Measurements from ENCODE around the gene BNIP3.

DNA sequence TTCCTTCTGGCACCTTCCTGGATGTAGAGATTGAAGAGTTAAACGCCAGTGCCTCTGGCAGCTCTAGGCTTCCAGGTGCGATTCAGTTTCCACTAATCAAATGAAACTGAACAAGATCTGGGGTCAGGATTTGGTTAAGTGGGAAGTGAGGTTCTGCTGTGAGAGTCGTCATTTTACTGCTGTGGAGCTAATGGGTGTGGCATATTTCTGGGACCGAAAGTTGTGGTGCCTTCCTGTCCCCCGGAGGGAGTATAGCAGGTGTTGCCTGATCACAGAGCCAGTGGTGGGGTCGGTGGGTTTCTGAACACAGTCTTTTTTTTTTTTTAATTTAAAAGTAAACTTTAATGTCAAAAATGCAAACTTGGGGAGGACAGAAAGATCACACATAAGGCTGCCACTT lies 47.0 kb upstream of the BNIP3 start:
- TF ChIP-seq, protein P1, sequence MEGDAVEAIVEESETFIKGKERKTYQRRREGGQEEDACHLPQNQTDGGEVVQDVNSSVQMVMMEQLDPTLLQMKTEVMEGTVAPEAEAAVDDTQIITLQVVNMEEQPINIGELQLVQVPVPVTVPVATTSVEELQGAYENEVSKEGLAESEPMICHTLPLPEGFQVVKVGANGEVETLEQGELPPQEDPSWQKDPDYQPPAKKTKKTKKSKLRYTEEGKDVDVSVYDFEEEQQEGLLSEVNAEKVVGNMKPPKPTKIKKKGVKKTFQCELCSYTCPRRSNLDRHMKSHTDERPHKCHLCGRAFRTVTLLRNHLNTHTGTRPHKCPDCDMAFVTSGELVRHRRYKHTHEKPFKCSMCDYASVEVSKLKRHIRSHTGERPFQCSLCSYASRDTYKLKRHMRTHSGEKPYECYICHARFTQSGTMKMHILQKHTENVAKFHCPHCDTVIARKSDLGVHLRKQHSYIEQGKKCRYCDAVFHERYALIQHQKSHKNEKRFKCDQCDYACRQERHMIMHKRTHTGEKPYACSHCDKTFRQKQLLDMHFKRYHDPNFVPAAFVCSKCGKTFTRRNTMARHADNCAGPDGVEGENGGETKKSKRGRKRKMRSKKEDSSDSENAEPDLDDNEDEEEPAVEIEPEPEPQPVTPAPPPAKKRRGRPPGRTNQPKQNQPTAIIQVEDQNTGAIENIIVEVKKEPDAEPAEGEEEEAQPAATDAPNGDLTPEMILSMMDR (IDR thresholded peaks at IDR 0.05; ENCODE audit: borderline replicate concordance, extremely low read depth, low read length, poor library complexity, severe bottlenecking), result no peak
- no peak for TF ChIP-seq EZH2 (IDR thresholded peaks at IDR 0.05; ENCODE audit: borderline replicate concordance, low read depth, low read length, severe bottlenecking)
